Transverse colon (tissue), 4 donors: ENCODE data around the gene RET. TPM values are rescaled to one million over a fixed set of nuclear protein-coding genes. Genes with fewer than 3 reads are reported as not detected.
A peak's percentile ranks its signal among the peaks of the same experiment; 100 is the strongest.

ENCODE experiments used
- DNase-seq: peaks from one replicate; pipeline ENCODE4 v3.0.0-alpha.2; 2019
- H3K27ac ChIP-seq, 4 donors: fragments of 200-600 bp; sonication (generic); 2 replicates each; pipeline ENCODE4 v1.5.1; 2016 to 2018; ENCODE audit warnings: inconsistent platforms in 4 of 4
- H3K27me3 ChIP-seq: fragments of 200-600 bp; sonication (generic); 2 replicates; pipeline ENCODE4 v1.5.1; 2017; ENCODE audit warnings: inconsistent platforms
- H3K36me3 ChIP-seq, 4 donors: fragments of 200-600 bp; sonication (generic); 2 replicates each; pipeline ENCODE4 v1.5.1; 2017 to 2019; ENCODE audit warnings: inconsistent platforms in 4 of 4
- H3K4me1 ChIP-seq, 4 donors: fragments of 200-600 bp; sonication (generic); 2 replicates each; pipeline ENCODE4 v1.5.1; 2017 to 2020; ENCODE audit warnings: inconsistent platforms in 4 of 4
- H3K4me3 ChIP-seq, 4 donors: fragments of 200-600 bp; sonication (generic); 1 replicate in 1 of 4; 2 replicates in 3 of 4; pipeline versions ENCODE4 v1.5.1 to v1.6.1; 2017 to 2019; ENCODE audit warnings: inconsistent platforms in 4 of 4
- H3K9me3 ChIP-seq, 2 donors: fragments of 200-600 bp; sonication (generic); 2 replicates each; pipeline ENCODE4 v1.5.1; 2017 to 2019; ENCODE audit warnings: inconsistent platforms in 2 of 2
- CTCF ChIP-seq, 5 experiments: fragments of 200-600 bp in 3 of 5; fragments of 450-650 bp in 2 of 5; sonication (generic) in 3 of 5; IDR thresholded peaks; 1 replicate in 2 of 5; 2 replicates in 3 of 5; pipeline ENCODE4 v1.5.1; 2016 to 2017; ENCODE audit warnings: antibody characterized with exemption in 5 of 5, inconsistent platforms in 3 of 5, mild to moderate bottlenecking in 2 of 5, moderate library complexity in 1 of 5
- EP300 ChIP-seq: sonication (generic); formaldehyde crosslinking; IDR thresholded peaks from one replicate; pipeline ENCODE4 v1.6.1; 2017; ENCODE audit warnings: antibody characterized with exemption, low read depth
- POLR2A ChIP-seq: fragments of 450-650 bp; IDR thresholded peaks from one replicate; pipeline ENCODE4 v1.6.1; 2016; ENCODE audit warnings: antibody characterized with exemption, mild to moderate bottlenecking, moderate library complexity
- POLR2AphosphoS5 ChIP-seq, 3 donors: sonication (generic); formaldehyde crosslinking; IDR thresholded peaks; one replicate each; pipeline ENCODE4 v1.6.1; 2016; ENCODE audit warnings: antibody characterized with exemption in 3 of 3
- WGBS, 2 donors: methylation state at CpG; one replicate each; pipeline ENCODE4 v1.1.5; 2018; ENCODE audit warnings: low coverage in 1 of 2; 5-methylcytosine and 5-hydroxymethylcytosine counted together
- in situ Hi-C, 4 donors: fragments of 200-750 bp; cut with MboI; loops; one replicate each; pipeline versions ENCODE4 v1.15.0 to v1.15.1; 2017; ENCODE audit warnings: low sequenced_read_pairs in 3 of 4, low pct_ligation_motif_present in 1 of 4, low pct_unique_long_range_greater_than_20kb in 1 of 4
- intact Hi-C: fragments of 100-400 bp; cut with DNase I; formaldehyde crosslinking; loops from one replicate; pipeline ENCODE4 v1.15.1; 2023; ENCODE audit warnings: low total_unique reads
- total RNA-seq, 4 donors: library from RNA; depleted of rRNA; stranded (reverse); fragments of >200 nt; gene quantifications; one replicate each; pipeline ENCODE4 v1.1.0, GENCODE V29; 2016

Gene RET
- total RNA-seq, 4 donors from 2014 or later, result 0.37 to 5.6 (median 1.4) TPM

DNA sequence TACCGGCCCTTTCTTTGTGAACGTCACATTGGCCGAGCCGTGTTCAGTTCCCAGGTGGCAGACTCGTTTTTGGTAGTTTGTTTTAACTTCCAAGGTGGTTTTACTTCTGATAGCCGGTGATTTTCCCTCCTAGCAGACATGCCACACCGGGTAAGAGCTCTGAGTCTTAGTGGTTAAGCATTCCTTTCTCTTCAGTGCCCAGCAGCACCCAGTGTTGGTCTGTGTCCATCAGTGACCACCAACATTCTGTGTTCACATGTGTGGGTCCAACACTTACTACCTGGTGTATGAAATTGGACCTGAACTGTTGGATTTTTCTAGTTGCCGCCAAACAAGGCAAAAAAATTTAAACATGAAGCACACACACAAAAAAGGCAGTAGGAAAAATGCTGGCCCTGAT is 51.5 kb downstream of the RET start:
- in situ Hi-C loops, result no loop called here
- Histone ChIP-seq H3K27me3 (no peaks in the 10 kb centered on the region), H3K4me1 (peaks cover 0 to 4% (median 0%) of the 10 kb centered on the region in 4 donors), H3K4me3 (no peak overlapping the region), H3K27ac (no peak overlapping the region), H3K36me3 (no peaks in the 10 kb centered on the region), H3K9me3 (no peaks in the 10 kb centered on the region)
- 80 to 85% methylated on average over 8 of the region's 8 CpGs for WGBS, 2 donors
- TF ChIP-seq POLR2A, result no peak
- no peak for TF ChIP-seq CTCF (IDR thresholded peaks at IDR 0.05)
- TF ChIP-seq EP300, result no peak
- TF ChIP-seq POLR2AphosphoS5 (IDR thresholded peaks at IDR 0.05), result no peak
- intact Hi-C loops, result no loop called here
- no peak for DNase-seq

DNA sequence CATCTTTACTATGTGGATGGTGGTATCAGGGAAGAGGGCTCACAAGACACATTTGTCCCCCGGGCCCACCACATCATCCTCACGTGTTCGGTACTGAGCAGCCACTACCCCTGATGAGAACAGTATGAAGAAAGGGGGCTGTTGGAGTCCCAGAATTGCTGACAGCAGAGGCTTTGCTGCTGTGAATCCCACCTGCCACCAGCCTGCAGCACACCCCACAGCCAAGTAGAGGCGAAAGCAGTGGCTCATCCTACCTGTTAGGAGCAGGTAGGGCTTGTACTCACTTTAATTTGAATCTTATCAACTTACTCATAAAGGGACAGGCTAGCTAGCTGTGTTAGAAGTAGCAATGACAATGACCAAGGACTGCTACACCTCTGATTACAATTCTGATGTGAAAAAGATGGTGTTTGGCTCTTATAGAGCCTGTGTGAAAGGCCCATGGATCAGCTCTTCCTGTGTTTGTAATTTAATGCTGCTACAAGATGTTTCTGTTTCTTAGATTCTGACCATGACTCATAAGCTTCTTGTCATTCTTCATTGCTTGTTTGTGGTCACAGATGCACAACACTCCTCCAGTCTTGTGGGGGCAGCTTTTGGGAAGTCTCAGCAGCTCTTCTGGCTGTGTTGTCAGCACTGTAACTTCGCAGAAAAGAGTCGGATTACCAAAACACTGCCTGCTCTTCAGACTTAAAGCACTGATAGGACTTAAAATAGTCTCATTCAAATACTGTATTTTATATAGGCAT is 52.3 kb downstream of the RET start:
- Histone ChIP-seq H3K27me3 (no peaks in the 10 kb centered on the region), H3K36me3 (no peaks in the 10 kb centered on the region), H3K4me3 (no peak overlapping the region), H3K27ac (peak overlapping the region; percentile 20 to 47 (median 42)), H3K4me1 (peaks cover 0 to 4% (median 0%) of the 10 kb centered on the region in 4 donors), H3K9me3 (no peaks in the 10 kb centered on the region)
- no peak for TF ChIP-seq CTCF (IDR thresholded peaks at IDR 0.05)
- no peak for TF ChIP-seq POLR2A
- TF ChIP-seq POLR2AphosphoS5 (IDR thresholded peaks at IDR 0.05), result peak in 2 of 3 donors; percentile 15 to 46
- in situ Hi-C loops, result no loop called here
- DNase-seq, result peak; percentile 16
- intact Hi-C loops, result no loop called here
- WGBS, 2 donors, result 58 to 86% methylated on average over 2 to 6 of the region's 6 CpGs

DNA sequence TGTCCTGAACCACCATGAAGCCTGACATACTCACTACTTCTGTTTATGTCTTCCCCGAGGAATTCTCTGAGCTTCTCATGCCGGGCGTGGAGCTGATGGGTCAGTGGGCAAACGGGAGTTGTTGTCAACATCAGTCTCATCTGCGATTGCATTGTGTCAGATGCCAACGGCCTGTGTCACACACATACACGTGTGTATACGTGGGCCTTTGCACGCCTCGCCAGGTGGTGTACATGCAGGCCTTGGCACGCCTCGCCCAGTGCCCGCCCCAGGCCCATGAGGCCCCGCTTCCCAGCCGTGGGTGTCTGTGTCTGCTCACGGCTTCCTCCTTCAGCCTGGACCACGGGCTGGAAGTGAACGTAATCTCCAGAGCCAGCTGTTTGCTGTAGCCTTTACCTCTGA is 53.9 kb downstream of the RET start:
- H3K27me3 ChIP-seq, result no peaks in the 10 kb centered on the region
- no peak overlapping the region for H3K4me3 ChIP-seq
- 53 to 74% methylated on average over 4 to 18 of the region's 18 CpGs for WGBS, 2 donors
- in situ Hi-C loops, result no loop called here
- no peaks in the 10 kb centered on the region for H3K36me3 ChIP-seq
- intact Hi-C loops, result no loop called here
- H3K9me3 ChIP-seq, result no peaks in the 10 kb centered on the region
- peaks cover 0 to 4% (median 0%) of the 10 kb centered on the region in 4 donors for H3K4me1 ChIP-seq
- no peak overlapping the region for H3K27ac ChIP-seq
- TF ChIP-seq POLR2A (no peak), POLR2AphosphoS5 (IDR thresholded peaks at IDR 0.05) (no peak), CTCF (IDR thresholded peaks at IDR 0.05) (no peak)
- DNase-seq, result no peak

DNA sequence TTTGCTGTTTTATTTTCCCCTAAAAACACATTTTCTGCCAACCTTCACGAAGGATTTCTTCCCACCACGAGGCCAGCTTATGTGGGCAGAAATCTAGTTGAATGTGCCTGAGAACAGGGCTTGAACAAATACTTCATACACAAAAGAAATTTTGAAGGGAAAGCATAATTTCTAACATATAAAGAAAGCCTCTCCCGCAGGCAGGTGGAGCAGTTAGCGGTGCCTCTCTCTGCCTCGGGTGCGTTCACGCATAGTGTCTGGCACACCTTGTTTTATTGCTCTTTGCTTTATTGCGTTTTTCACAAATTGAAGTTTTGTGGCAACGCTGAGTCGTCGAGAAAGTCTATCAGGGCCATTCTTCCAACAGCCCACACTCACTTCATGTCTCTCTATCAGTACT is 54.4 kb downstream of the RET start:
- intact Hi-C loops (no loop called here), in situ Hi-C loops (no loop called here)
- DNase-seq, result no peak
- 58 to 59% methylated on average over 11 of the region's 11 CpGs for WGBS, 2 donors
- Histone ChIP-seq H3K27ac (no peak overlapping the region), H3K36me3 (no peaks in the 10 kb centered on the region), H3K9me3 (no peaks in the 10 kb centered on the region), H3K27me3 (no peaks in the 10 kb centered on the region), H3K4me1 (peaks cover 0 to 4% (median 0%) of the 10 kb centered on the region in 4 donors), H3K4me3 (no peak overlapping the region)
- TF ChIP-seq CTCF (IDR thresholded peaks at IDR 0.05), result no peak
- TF ChIP-seq POLR2A, result no peak
- no peak for TF ChIP-seq EP300
- TF ChIP-seq POLR2AphosphoS5 (IDR thresholded peaks at IDR 0.05), result no peak
